Tibial artery (tissue), 4 donors: ENCODE data around the gene PUM2.
A peak's percentile ranks its signal among the peaks of the same experiment; 100 is the strongest.

Source experiments
- DNase-seq, 2 donors: peaks; one replicate each; pipeline ENCODE4 v3.0.0-alpha.2; 2019
- H3K27ac ChIP-seq, 2 donors: fragments of 200-600 bp; sonication (generic) in 1 of 2; 1 replicate in 1 of 2; 2 replicates in 1 of 2; pipeline ENCODE4 v1.5.1; 2018 to 2019; ENCODE audit warnings: mild to moderate bottlenecking in 1 of 2
- H3K27me3 ChIP-seq, 2 donors: fragments of 200-600 bp; sonication (generic) in 1 of 2; one replicate each; pipeline versions ENCODE4 v1.5.1 to v1.6.0; 2016 to 2019
- H3K36me3 ChIP-seq, 3 donors: fragments of 200-600 bp; sonication (generic) in 2 of 3; one replicate each; pipeline ENCODE4 v1.5.1; 2016 to 2019; ENCODE audit warnings: mild to moderate bottlenecking in 2 of 3
- H3K4me1 ChIP-seq, 4 donors: fragments of 200-600 bp; sonication (generic) in 2 of 4; 1 replicate in 3 of 4; 2 replicates in 1 of 4; pipeline ENCODE4 v1.5.1; 2016 to 2019
- H3K4me3 ChIP-seq, 2 donors: fragments of 200-600 bp; sonication (generic) in 1 of 2; 1 replicate in 1 of 2; 2 replicates in 1 of 2; pipeline ENCODE4 v1.5.1; 2018 to 2019; ENCODE audit warnings: mild to moderate bottlenecking in 2 of 2
- H3K9me3 ChIP-seq, 3 donors: fragments of 200-600 bp; sonication (generic) in 1 of 3; one replicate each; pipeline ENCODE4 v1.5.1; 2016 to 2019
- intact Hi-C: fragments of 100-400 bp; cut with DNase I; formaldehyde crosslinking; loops from one replicate; pipeline ENCODE4 v1.15.0; 2023; ENCODE audit warnings: low total_unique reads
- TF ChIP-seq, protein P1 (sequence below), 2 experiments: fragments of 200-600 bp in 1 of 2; fragments of 450-650 bp in 1 of 2; IDR thresholded peaks; one replicate each; pipeline ENCODE4 v1.5.1; 2017 to 2019; ENCODE audit warnings: antibody characterized with exemption in 2 of 2, mild to moderate bottlenecking in 1 of 2, moderate library complexity in 1 of 2

Gene PUM2, protein sequence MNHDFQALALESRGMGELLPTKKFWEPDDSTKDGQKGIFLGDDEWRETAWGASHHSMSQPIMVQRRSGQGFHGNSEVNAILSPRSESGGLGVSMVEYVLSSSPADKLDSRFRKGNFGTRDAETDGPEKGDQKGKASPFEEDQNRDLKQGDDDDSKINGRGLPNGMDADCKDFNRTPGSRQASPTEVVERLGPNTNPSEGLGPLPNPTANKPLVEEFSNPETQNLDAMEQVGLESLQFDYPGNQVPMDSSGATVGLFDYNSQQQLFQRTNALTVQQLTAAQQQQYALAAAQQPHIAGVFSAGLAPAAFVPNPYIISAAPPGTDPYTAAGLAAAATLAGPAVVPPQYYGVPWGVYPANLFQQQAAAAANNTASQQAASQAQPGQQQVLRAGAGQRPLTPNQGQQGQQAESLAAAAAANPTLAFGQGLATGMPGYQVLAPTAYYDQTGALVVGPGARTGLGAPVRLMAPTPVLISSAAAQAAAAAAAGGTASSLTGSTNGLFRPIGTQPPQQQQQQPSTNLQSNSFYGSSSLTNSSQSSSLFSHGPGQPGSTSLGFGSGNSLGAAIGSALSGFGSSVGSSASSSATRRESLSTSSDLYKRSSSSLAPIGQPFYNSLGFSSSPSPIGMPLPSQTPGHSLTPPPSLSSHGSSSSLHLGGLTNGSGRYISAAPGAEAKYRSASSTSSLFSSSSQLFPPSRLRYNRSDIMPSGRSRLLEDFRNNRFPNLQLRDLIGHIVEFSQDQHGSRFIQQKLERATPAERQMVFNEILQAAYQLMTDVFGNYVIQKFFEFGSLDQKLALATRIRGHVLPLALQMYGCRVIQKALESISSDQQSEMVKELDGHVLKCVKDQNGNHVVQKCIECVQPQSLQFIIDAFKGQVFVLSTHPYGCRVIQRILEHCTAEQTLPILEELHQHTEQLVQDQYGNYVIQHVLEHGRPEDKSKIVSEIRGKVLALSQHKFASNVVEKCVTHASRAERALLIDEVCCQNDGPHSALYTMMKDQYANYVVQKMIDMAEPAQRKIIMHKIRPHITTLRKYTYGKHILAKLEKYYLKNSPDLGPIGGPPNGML

DNA sequence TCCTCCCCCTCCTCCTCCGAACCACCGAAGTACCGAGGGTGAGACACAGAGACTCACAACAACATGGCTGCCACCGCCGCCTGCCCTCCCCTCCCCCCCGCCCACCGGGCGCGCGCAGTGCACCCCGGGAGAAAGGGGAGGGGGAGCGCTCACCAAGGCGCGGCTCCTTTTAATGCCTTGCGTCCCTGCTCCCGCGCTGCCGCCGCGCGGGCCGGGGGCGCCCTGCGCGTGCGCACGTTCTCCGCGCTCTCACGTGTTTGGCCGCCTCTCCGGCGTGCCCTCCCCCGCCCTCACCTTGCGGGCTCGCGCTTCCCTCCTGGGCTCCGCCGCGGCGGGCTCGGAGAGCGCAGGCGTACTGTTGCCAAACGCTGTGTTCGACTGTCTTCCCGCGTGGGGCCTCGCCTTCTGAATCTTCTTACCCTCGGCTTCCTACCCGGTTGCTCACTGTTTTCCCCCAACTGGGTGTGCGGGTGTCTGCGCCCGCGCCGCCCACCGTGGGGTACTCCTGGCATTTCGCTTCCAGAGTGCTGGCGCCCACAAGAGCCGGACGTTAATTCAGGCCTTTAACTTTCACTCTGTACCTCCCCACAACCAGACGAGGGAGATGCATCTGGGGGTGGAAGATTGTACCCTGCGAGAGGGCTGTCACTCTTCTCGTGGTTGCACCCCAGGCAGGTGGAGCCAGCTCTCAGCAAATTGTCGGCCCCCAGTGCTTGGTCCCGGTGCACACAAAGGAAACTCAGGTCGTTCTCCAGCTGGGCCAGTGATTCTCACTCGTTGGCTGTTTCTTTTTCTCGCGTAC lies at the start of gene PUM2:
PUM2 (minus strand) TSS at position 92 of the 802 bp plus-strand sequence. CDS start 23,484 bp downstream, outside the sequence.
- H3K9me3 ChIP-seq: no peaks in the 10 kb centered on the region
- no peaks in the 10 kb centered on the region for H3K27me3 ChIP-seq
- peak within 1 kb of the TSS; percentile 96 to 97 for H3K27ac ChIP-seq
- H3K4me3 ChIP-seq: peak within 1 kb of the TSS; percentile 94 to 95
- TF ChIP-seq, protein P1, sequence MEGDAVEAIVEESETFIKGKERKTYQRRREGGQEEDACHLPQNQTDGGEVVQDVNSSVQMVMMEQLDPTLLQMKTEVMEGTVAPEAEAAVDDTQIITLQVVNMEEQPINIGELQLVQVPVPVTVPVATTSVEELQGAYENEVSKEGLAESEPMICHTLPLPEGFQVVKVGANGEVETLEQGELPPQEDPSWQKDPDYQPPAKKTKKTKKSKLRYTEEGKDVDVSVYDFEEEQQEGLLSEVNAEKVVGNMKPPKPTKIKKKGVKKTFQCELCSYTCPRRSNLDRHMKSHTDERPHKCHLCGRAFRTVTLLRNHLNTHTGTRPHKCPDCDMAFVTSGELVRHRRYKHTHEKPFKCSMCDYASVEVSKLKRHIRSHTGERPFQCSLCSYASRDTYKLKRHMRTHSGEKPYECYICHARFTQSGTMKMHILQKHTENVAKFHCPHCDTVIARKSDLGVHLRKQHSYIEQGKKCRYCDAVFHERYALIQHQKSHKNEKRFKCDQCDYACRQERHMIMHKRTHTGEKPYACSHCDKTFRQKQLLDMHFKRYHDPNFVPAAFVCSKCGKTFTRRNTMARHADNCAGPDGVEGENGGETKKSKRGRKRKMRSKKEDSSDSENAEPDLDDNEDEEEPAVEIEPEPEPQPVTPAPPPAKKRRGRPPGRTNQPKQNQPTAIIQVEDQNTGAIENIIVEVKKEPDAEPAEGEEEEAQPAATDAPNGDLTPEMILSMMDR (IDR thresholded peaks at IDR 0.05): peak in 1 of 2 experiments; percentile 5
- intact Hi-C loops: no loop called here
- no peaks in the 10 kb centered on the region for H3K36me3 ChIP-seq
- H3K4me1 ChIP-seq: peaks cover 0 to 42% (median 29%) of the 10 kb centered on the region in 4 donors
- DNase-seq: peak; percentile 90 to 96

DNA sequence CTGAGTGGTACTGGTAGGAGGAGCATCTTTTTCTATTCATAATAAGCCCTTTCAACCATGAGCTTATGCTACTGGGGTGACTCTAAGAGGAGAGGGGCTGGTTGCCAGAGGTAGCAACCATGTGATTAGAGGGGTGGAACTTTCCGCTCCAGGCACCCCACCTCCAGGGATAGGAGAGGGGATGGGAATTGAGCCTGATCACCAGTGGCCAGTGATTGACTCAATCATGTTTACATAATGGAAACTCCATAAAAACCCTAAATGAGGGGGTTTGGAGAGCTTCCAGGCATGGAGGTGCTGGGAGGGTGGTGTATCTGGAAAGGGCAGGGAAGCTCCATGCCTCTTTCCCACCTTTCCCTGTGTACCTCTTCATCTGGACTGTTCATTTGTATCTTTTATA lies 49.7 kb upstream of the PUM2 start:
- H3K27ac ChIP-seq: no peak overlapping the region
- TF ChIP-seq, protein P1 (IDR thresholded peaks at IDR 0.05): no peak
- peaks cover 0 to 6% (median 0%) of the 10 kb centered on the region in 4 donors for H3K4me1 ChIP-seq
- no peaks in the 10 kb centered on the region for H3K36me3 ChIP-seq
- DNase-seq: no peak
- no peaks in the 10 kb centered on the region for H3K9me3 ChIP-seq
- H3K27me3 ChIP-seq: no peaks in the 10 kb centered on the region
- intact Hi-C loops: no loop called here
- H3K4me3 ChIP-seq: no peak overlapping the region

DNA sequence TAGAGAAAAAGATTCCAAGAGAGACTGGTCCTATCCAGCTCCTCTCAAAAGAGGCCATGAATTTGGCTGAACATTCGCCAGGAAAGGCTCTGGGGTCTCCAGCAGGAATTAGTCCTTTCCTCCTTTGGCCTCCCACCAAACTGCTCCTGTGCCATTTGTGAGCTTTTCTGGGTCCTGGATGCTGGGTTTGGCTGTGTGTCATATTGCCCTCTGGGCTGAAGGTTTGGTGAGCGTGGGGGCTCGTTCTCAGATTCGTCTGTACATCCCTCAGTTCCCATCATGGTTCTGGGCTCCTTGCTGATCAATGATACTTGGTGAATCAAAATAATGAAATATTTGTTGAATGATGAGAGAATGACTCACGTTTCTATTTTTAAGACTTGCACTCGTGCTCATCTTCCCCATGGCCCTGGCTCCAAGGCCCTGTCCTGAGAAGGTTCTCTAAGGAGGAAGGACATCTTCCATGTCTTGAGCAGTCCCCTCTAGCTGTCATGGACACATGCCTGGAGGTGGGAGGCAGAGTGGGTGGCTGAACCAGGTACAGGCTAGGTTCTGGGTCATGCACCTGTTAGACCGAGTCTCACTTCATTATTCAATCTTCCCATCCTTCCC lies 48.4 kb upstream of the PUM2 start:
- Histone ChIP-seq H3K36me3 (no peaks in the 10 kb centered on the region), H3K4me3 (no peak overlapping the region), H3K9me3 (no peaks in the 10 kb centered on the region), H3K27ac (no peak overlapping the region), H3K27me3 (no peaks in the 10 kb centered on the region), H3K4me1 (peaks cover 0 to 6% (median 0%) of the 10 kb centered on the region in 4 donors)
- intact Hi-C loops: no loop called here
- DNase-seq: no peak
- TF ChIP-seq, protein P1 (IDR thresholded peaks at IDR 0.05): no peak

DNA sequence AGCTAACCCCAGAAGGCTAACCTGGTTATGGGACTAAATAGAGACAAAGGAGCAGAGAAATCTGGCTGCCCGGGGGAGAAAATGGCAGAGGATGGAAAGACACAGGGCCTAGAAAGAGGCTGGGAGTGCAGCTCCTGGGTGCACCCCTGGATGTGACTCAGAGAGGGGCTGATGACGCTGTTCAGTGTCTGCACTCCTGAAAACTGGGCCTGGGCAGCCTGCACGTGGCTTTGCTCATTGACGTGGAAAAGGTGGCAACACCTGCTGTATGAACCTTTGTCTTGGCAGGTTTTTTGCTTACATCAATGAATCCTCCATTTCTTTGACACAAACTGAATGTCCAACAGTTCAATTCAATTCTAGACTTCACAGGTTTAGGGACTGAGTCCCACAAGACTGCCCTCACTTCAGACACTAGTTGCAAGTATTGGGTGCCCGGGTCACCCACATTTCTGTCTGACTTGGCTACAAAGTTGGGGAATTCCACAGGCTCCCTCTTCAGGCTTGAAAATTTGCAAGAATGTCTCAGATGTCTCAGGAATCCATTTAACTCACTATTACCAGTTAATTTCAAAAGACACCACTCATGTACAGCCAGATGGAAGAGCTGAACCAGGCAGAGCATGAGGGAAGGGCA lies 47.3 kb upstream of the PUM2 start:
- H3K4me1 ChIP-seq: no peaks in the 10 kb centered on the region
- DNase-seq: no peak

More for the DNA sequence above, 47.3 kb upstream of the PUM2 start:
- intact Hi-C loops: no loop called here
- TF ChIP-seq, protein P1 (IDR thresholded peaks at IDR 0.05): no peak
- Histone ChIP-seq H3K4me3 (no peak overlapping the region), H3K27me3 (no peaks in the 10 kb centered on the region), H3K36me3 (no peaks in the 10 kb centered on the region), H3K9me3 (no peaks in the 10 kb centered on the region), H3K27ac (no peak overlapping the region)
